Transverse colon (tissue), 4 donors: ENCODE data around the gene PUDP.

Source experiments
- POLR2A ChIP-seq: fragments of 450-650 bp; IDR thresholded peaks from one replicate; pipeline ENCODE4 v1.6.1; 2016; ENCODE audit warnings: antibody characterized with exemption, mild to moderate bottlenecking, moderate library complexity
- POLR2AphosphoS5 ChIP-seq, 3 donors: sonication (generic); formaldehyde crosslinking; IDR thresholded peaks; one replicate each; pipeline ENCODE4 v1.6.1; 2016; ENCODE audit warnings: antibody characterized with exemption in 3 of 3
- TF ChIP-seq, protein P1 (sequence below), 5 experiments: fragments of 200-600 bp in 3 of 5; fragments of 450-650 bp in 2 of 5; sonication (generic) in 3 of 5; IDR thresholded peaks; 1 replicate in 2 of 5; 2 replicates in 3 of 5; pipeline ENCODE4 v1.5.1; 2016 to 2017; ENCODE audit warnings: antibody characterized with exemption in 5 of 5, inconsistent platforms in 3 of 5, mild to moderate bottlenecking in 2 of 5, moderate library complexity in 1 of 5

DNA sequence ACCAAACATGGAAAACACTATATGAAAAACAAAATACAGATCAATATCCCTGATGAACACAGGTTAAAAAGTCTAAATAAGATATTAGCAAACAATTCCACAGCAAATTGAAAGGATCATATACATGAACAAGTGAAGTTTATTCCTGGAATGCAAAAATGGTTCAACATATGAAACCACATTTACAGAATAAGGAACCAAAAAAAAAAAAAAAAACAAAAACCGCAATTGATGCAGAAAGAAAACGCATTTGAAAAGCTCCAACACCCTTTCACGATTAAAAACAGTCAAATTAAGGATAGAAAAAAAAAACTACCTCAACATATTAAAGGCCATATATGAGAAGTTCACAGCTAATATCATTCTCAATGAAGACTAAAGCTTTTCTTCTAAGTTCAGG lies 45.8 kb downstream of the PUDP start:
- TF ChIP-seq, protein P1, sequence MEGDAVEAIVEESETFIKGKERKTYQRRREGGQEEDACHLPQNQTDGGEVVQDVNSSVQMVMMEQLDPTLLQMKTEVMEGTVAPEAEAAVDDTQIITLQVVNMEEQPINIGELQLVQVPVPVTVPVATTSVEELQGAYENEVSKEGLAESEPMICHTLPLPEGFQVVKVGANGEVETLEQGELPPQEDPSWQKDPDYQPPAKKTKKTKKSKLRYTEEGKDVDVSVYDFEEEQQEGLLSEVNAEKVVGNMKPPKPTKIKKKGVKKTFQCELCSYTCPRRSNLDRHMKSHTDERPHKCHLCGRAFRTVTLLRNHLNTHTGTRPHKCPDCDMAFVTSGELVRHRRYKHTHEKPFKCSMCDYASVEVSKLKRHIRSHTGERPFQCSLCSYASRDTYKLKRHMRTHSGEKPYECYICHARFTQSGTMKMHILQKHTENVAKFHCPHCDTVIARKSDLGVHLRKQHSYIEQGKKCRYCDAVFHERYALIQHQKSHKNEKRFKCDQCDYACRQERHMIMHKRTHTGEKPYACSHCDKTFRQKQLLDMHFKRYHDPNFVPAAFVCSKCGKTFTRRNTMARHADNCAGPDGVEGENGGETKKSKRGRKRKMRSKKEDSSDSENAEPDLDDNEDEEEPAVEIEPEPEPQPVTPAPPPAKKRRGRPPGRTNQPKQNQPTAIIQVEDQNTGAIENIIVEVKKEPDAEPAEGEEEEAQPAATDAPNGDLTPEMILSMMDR (IDR thresholded peaks at IDR 0.05) = no peak
- TF ChIP-seq POLR2AphosphoS5 (IDR thresholded peaks at IDR 0.05) (no peak), POLR2A (no peak)
